ENCODE results near the gene TMEM150B. TPM values are rescaled to one million over a fixed set of nuclear protein-coding genes. Genes with fewer than 3 reads are reported as not detected.

The TMEM150B gene
- total and polyA plus RNA-seq, 2 donors (not counting 1 experiment from before 2014, with no cell fraction given) = not detected

DNA sequence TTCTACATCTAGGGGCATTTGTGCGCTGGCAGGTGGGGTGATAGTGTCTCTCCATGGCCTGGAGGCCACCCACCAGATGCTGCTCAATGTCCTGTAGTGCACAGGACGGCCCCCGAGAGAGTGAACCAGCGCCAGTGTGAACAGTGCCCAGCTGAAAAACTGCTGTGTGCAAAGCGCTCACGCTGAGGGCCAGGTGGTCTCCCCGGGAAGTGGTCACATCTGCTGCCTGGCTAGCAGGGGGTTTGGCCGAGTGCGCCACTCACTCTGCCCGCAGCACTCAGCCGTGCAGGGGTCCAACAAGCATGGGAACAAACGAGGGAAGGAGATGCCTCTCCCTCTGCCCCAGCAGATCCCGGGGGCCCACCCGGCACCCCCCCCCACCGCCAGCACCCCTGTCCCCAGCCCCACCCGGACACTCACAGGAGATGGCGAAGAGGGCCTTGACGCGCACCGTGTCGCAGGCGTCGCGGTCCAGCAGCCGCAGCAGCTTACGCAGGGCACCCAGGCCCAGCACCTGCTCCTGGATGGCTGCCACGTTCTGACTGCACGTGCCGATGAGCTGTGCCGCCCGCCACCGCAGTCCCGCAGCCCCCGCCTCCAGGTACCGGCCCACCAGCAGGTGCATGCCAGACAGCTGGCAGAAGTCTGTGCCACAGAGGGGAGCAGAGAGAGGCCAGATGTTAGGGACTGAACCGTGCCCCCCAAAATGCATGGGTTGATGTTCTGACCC is 51.0 kb downstream of the TMEM150B start:
- Histone ChIP-seq H3K36me3 (ENCODE audit: control insufficient read depth, insufficient read depth, low read length) (peaks cover 4% of the 10 kb centered on the region), H2AFZ (ENCODE audit: low read length) (no peak overlapping the region), H3K79me2 (ENCODE audit: control insufficient read depth, insufficient read depth, low read length) (no peaks in the 10 kb centered on the region), H4K20me1 (ENCODE audit: control insufficient read depth, extremely low read depth, insufficient read depth, low read length) (no peaks in the 10 kb centered on the region), H3K4me2 (ENCODE audit: extremely low read depth, insufficient read depth, low read length) (no peak overlapping the region), H3K27me3 (ENCODE audit: control insufficient read depth, insufficient read depth, low read length) (no peaks in the 10 kb centered on the region), H3K4me1 (ENCODE audit: control insufficient read depth, extremely low read depth, insufficient read depth, low read length) (no peaks in the 10 kb centered on the region), H3K9ac (ENCODE audit: insufficient read depth, low read length) (no peak overlapping the region), H3K9me3 (ENCODE audit: control insufficient read depth, insufficient read depth, low read depth, low read length) (no peaks in the 10 kb centered on the region), H3K4me3 (replicated peaks in 1 of 4; ENCODE audit: control extremely low read depth in 1 of 4, insufficient read depth in 1 of 4, low read depth in 3 of 4, low read length in 4 of 4) (no peak overlapping the region), H3K27ac (ENCODE audit: insufficient read depth, low read length) (no peak overlapping the region)
- TF ChIP-seq, protein P1, sequence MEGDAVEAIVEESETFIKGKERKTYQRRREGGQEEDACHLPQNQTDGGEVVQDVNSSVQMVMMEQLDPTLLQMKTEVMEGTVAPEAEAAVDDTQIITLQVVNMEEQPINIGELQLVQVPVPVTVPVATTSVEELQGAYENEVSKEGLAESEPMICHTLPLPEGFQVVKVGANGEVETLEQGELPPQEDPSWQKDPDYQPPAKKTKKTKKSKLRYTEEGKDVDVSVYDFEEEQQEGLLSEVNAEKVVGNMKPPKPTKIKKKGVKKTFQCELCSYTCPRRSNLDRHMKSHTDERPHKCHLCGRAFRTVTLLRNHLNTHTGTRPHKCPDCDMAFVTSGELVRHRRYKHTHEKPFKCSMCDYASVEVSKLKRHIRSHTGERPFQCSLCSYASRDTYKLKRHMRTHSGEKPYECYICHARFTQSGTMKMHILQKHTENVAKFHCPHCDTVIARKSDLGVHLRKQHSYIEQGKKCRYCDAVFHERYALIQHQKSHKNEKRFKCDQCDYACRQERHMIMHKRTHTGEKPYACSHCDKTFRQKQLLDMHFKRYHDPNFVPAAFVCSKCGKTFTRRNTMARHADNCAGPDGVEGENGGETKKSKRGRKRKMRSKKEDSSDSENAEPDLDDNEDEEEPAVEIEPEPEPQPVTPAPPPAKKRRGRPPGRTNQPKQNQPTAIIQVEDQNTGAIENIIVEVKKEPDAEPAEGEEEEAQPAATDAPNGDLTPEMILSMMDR (conservative IDR thresholded peaks at IDR 0.05 in 1 of 2, IDR thresholded peaks at IDR 0.05 in 1 of 2; ENCODE audit: low read depth in 1 of 2, low read length in 2 of 2) = no peak
- TF ChIP-seq EZH2 (IDR thresholded peaks at IDR 0.05; ENCODE audit: low read length, missing control alignments) = no peak
- no peak for DNase-seq (ENCODE audit: low read depth in 2 of 2)

DNA sequence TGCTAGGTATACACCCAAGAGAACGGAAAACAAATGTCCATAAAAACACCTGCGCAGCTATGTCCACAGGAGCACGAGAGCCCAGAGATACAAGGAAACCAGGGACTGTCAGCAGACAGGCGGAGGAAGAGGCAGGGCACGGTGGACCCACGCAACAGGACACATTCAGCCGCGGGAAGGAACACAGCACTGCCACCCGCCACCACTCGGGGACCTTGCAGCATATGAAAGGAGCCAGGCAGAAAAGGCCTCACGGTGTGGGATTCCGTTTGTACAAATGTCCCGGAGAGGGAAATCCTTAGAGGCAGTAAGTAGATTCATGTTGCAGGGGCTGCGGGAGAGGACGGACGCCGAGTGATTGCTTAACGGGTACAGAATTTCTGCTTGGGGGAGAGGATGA is 53.0 kb downstream of the TMEM150B start:
- TF ChIP-seq EZH2 (IDR thresholded peaks at IDR 0.05; ENCODE audit: low read length, missing control alignments) = no peak
- H2AFZ ChIP-seq (ENCODE audit: low read length) = no peak overlapping the region
- H4K20me1 ChIP-seq (ENCODE audit: control insufficient read depth, extremely low read depth, insufficient read depth, low read length) = no peaks in the 10 kb centered on the region
- H3K27ac ChIP-seq (ENCODE audit: insufficient read depth, low read length) = no peak overlapping the region
- no peak for DNase-seq (ENCODE audit: low read depth in 2 of 2)
- H3K27me3 ChIP-seq (ENCODE audit: control insufficient read depth, insufficient read depth, low read length) = no peaks in the 10 kb centered on the region
- H3K4me3 ChIP-seq (replicated peaks in 1 of 4; ENCODE audit: control extremely low read depth in 1 of 4, insufficient read depth in 1 of 4, low read depth in 3 of 4, low read length in 4 of 4) = no peak overlapping the region
- H3K79me2 ChIP-seq (ENCODE audit: control insufficient read depth, insufficient read depth, low read length) = no peaks in the 10 kb centered on the region
- H3K4me2 ChIP-seq (ENCODE audit: extremely low read depth, insufficient read depth, low read length) = no peak overlapping the region
- H3K36me3 ChIP-seq (ENCODE audit: control insufficient read depth, insufficient read depth, low read length) = peaks cover 4% of the 10 kb centered on the region
- H3K9ac ChIP-seq (ENCODE audit: insufficient read depth, low read length) = no peak overlapping the region
- no peaks in the 10 kb centered on the region for H3K9me3 ChIP-seq (ENCODE audit: control insufficient read depth, insufficient read depth, low read depth, low read length)
- H3K4me1 ChIP-seq (ENCODE audit: control insufficient read depth, extremely low read depth, insufficient read depth, low read length) = no peaks in the 10 kb centered on the region

DNA sequence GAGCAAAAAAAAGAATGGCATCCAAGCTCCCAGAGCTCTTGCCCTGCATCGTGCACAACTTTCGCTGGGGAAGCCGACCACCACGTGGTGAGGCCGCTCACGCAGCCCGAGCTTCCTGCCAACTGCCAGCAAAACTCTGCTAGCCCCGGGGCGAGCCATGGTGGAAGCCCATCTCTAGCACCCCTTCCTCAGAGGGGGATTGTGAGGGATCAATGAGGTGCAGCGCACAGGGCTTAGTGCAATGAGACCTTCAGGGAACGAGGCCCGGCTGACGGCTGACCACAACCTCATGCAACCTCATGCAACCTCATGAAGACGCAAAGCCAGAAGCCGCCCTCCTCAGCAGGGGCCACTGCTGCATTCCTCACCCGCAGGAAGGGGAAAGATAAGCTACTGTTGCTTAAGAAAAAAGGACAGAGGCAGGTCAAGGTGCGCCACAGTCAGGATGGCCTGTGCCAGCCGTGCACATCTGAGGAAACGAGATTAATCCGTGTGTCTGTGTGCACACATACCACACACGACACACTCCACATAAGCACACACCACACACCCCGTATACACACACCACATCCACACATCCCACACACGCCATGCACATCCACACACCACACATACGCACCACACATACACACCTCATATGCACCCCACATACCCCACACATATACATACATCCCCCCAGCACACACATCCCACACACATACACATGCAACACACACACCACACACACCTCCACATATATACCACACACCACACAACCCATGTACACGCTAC is 54.8 kb downstream of the TMEM150B start:
- Histone ChIP-seq H3K9ac (ENCODE audit: insufficient read depth, low read length) (no peak overlapping the region), H3K79me2 (ENCODE audit: control insufficient read depth, insufficient read depth, low read length) (peaks cover 2% of the 10 kb centered on the region), H3K4me3 (replicated peaks in 1 of 4; ENCODE audit: control extremely low read depth in 1 of 4, insufficient read depth in 1 of 4, low read depth in 3 of 4, low read length in 4 of 4) (no peak overlapping the region), H3K9me3 (ENCODE audit: control insufficient read depth, insufficient read depth, low read depth, low read length) (no peaks in the 10 kb centered on the region), H3K27me3 (ENCODE audit: control insufficient read depth, insufficient read depth, low read length) (no peaks in the 10 kb centered on the region), H4K20me1 (ENCODE audit: control insufficient read depth, extremely low read depth, insufficient read depth, low read length) (no peaks in the 10 kb centered on the region), H3K4me1 (ENCODE audit: control insufficient read depth, extremely low read depth, insufficient read depth, low read length) (no peaks in the 10 kb centered on the region), H3K27ac (ENCODE audit: insufficient read depth, low read length) (no peak overlapping the region), H3K36me3 (ENCODE audit: control insufficient read depth, insufficient read depth, low read length) (peaks cover 3% of the 10 kb centered on the region), H2AFZ (ENCODE audit: low read length) (no peak overlapping the region), H3K4me2 (ENCODE audit: extremely low read depth, insufficient read depth, low read length) (no peak overlapping the region)
- DNase-seq (ENCODE audit: low read depth in 2 of 2) = no peak
- no peak for TF ChIP-seq EZH2 (IDR thresholded peaks at IDR 0.05; ENCODE audit: low read length, missing control alignments)
- TF ChIP-seq, protein P1 (conservative IDR thresholded peaks at IDR 0.05 in 1 of 2, IDR thresholded peaks at IDR 0.05 in 1 of 2; ENCODE audit: low read depth in 1 of 2, low read length in 2 of 2) = no peak

All from fibroblast of lung (primary cell).